Activated CD4-positive, alpha-beta T cell treated with anti-CD3 and anti-CD28 coated beads for 24 hours (primary cell): Measurements from ENCODE around the gene RGS17.
"Not testable (repeated sequence)": the region's sequence is repeated elsewhere in the genome, so short reads cannot be mapped to it uniquely, and the experiment has no call there.

Experiments
- DNase-seq, 2 donors: peaks; one replicate each; pipeline ENCODE4 v3.0.0-alpha.2; 2020; ENCODE audit warnings: low read depth in 2 of 2

Gene RGS17

DNA sequence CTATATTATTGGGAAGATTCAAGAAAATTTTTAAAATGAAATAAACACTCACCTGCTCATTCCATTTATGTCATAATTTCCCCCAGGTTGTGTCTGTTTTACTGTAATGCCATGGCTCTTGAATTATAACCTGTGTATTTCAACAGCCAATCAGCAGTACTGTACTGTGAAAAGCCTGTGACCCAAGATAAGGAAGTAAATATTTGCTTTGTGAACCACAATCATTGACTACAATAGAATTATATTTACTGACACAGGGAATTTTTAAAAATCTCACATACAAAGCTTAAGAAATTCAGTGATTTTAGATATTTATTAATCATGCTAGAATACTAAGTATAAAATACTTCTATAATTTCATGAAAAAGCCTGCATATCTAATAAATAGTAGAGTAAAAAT lies 6.0 kb downstream of the RGS17 start:
- no peak for DNase-seq

DNA sequence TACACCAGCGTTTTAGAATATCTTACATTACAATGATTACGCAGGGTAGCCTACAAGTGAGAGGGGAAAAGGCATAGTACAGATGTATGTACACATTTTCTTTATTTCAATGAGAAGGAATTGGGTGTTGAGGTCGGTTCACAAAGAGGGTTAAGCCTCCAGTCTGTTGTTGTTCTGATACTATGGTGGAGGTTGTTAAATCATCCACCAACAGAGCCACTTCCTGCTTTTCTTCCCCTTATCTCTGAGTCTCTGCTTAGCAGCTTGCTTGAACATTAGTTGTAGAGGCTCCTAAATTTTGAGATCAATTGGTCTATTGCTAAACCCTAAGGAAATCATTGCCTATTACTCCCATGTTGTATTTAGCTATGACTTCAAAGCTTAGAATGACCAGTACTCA lies 7.3 kb downstream of the RGS17 start:
- DNase-seq: no peak

DNA sequence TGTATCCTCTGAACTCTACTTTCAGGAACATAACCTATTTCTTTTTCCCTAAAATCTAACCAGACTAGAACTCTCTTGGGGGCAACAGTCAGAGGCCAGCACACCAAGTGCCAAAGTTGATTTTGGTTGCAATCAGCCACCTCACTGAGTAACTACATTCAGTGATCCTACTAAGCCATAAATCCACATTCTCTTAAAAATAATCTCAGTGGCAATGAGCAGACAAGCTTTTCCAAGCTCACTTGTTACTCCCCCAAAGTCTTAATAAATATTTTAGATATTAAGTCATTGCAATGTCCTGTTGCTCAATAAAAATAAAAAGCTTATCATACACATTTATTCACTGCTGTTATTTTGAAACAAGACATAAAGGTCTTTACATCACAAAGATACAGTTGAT lies 9.8 kb downstream of the RGS17 start:
- DNase-seq: no peak

DNA sequence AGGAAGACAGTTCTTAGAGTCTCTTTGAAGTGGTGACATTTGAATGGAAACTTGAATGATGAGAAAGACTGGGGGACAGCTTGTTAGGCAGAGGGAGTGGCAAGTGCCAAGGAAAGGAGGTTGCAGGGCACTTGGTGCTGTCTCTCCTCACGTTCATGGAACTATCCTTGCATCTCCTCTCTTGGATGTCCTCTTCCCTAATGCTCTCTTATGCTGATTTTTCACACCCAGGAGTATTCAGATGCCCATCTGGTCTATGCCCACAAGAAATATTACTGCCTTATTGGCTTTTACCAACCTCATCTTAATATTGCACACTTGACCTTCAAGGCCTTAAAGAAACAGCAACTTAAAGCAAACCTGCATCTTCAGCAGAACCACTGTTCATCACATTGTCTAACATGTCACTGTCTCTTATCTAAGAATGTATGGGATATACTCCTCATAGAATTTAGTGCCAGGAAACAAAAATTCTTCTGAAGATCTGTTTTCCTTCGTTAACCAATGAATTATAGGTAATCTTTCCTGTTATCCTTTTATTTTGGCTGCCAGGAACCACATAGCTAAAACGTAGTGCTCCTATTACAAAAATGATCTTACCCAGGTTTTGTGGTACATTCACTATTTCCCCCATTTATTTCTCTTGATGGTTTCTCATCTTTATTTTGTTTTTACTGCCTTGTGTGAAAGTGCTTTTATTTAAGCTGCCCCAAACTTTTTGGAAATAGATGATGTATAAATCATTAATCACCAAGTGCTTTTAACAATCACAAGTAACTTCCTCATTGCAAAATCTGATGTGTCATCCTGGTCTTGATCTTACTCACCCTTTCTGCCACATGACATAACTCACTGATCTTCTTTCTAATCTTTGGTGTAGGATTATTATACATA lies 12.8 kb downstream of the RGS17 start:
- no peak for DNase-seq

DNA sequence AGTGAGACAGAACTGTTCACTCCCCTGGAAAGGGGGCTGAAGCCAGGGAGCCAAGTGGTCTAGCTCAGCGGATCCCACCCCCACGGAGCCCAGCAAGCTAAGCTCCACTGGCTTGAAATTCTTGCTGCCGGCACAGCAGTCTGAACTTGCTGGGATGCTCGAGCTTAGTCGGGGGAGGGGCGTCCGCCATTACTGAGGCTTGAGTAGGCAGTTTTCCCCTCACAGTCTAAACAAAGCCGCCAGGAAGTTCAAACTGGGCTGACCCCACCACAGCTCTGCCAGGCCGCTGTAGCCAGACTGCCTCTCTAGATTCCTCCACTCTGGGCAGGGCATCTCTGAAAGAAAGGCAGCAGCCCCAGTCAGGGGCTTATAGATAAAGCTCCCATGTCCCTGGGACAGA lies 20.0 kb downstream of the RGS17 start:
- not testable (repeated sequence) for DNase-seq

DNA sequence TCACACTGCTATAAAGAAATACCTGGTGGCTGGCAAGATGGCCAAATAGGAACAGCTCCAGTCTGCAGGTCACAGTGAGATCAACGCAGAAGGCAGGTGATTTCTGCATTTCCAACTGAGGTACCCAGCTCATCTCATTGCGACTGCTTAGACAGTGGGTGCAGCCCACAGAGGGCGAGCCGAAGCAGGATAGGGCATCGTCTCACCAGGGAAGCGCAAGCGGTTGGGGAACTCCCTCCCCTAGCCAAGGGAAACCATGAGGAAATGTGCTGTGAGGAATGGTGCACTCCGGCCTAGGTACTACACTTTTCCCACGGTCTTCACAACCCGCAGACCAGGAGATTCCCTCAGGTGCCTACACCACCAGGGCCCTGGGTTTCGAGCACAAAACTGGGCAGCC lies 20.5 kb downstream of the RGS17 start:
- not testable (repeated sequence) for DNase-seq

DNA sequence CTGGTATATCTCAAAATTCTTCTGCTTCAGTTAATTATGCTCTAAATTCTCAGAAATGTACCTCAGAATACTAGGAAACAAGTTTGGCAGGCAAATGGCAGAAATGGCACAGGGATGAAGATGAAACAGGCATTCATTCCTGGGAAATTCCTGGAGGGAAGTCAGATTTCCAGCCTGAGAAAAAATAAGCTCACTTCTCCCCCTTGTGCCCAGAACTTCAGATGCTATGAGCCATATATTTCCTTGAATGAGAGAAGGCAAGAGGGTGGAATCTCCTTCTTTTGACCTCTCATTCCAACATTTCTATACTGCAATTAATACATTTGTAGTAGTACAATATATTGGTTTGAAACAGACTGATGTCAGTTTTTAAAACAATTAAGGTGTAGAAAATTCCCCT lies 22.8 kb downstream of the RGS17 start:
- no peak for DNase-seq

DNA sequence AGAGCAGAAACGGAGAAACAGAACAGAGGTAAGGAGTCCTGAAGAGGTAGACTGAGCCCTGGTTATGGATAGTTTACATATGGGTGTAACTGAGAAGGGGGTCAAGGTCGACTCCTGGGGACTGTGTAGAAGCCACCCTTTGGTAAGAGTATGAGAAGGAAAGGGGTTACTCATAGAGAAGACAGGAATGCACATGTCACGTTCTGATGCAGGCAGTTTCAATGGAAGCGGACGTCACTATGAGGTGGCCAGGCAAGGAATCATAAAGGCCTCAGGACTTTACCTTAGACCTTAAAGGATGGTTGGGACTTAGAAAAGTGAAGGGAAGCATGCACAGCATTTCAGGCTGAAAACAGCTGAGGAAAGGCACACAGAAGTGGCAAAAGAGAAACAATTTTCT lies 25.1 kb downstream of the RGS17 start:
- no peak for DNase-seq

DNA sequence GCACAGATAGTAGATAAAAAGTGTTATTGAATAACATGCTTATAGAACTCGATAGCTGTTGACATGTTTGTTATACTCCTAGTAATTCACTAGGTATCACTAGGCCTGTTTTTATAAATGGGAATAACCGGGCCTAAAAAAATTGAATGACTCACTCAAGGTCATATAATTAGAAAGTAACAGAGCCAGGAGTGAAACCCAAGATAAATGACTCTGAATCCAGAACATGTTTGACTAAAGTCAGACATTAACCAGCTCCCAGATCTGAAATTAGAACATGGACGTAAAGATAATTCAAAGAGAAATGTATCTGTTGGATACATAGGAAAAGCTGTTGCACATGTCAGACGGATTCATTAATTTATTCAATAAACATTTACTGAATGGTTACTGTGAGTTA lies 26.9 kb downstream of the RGS17 start:
- DNase-seq: no peak

DNA sequence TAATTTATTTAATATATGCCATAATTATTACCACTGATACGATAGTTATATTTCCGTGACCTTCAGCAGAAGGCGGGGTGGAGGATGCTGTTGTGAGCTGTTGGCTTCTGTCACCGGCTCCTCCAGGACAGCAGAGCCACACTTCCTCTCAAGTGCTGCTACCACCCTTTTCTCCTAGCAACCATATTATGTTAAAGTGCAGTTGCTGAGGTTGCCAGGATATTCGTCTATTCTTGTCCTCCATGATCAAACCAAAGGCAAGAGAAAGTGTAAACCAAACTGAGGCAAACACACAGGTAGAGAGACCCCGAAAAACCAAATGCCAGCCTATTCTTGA lies 27.8 kb downstream of the RGS17 start:
- no peak for DNase-seq

DNA sequence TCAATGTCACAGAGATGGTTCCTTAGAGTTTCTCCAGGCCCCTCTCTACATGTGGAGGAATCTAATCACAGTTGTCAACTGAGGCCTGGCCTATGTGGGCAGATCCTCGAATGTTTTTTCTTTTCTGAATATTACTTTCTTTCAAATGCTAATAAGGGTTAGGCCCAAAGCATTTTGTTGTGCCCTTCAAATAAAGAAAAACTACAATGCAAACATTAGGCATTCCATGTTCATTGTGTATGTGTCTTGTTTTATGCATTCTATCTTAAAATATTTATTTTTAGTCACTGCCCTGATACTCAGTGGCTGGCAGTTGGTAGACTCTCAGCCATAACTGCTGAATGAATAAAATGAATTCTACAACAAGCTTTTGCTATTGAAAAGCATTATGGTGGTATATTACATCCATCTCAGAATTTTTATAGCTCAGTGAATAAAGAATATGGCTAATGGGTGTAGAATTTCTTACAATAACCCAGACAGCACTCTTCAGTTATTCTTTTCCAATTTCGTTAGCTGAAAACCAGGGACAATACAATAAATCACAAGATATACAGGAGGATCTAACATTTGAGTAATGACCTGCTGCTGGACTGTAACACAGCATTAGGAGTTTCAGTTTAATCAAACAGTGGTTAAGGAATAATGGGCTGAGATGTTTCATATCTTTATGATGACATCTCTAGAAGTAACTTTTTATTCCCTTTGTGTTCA lies 28.3 kb downstream of the RGS17 start:
- DNase-seq: no peak

DNA sequence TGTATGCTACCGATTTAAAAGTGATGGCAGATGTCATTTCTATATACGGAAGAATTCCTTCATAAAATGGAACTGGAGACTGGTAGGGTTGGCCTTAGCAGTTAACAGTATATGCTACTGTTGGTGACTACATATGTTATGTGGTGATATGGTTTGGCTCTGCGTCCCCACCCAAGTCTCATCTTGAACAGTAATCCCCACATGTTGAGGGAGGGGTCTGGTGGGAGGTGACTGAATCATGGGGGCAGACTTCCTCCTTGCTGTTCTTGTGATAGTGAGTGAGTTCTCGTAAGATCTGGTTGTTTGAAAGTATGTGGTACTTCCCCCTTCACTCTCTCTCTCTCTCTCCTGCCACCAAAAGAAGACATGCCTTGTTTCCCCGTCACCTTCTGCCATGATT lies 29.6 kb downstream of the RGS17 start:
- DNase-seq: no peak

DNA sequence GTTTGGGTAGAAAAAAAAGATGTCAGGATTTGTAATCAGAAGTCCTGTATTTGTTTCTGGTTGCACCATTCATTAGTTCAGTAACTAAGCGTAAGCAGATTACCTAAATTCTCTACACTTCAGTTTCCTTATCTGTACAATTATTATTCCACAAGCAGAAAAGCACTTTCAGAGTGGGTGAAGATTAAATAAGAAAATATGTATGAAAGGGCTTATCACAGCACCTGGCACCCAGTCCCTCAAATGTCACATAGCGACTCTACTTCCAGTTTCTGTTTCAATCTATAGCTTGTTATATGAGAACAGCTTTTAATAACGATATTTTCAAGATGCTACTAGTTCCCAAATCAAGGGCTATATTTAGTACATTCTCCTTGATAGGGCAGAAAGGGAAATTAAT lies 31.4 kb downstream of the RGS17 start:
- no peak for DNase-seq

DNA sequence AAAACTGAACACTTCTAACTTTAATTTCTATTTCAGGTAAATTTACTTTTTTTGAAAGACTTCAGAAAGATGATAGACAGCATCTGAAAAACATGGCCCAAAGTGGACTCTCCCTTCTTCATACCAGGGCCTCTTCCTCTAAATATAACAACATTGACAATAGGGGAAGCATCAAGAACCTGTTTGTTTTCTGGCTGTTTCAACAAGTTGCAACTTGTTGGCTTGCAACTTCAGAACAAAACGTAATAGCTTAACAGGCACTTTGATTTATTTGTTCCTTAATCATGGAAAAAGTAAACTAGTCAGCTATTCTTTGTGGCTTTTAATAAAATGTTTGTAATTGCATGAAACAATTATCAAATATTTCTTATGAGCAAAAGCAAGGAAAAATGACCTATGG lies 34.3 kb downstream of the RGS17 start:
- no peak for DNase-seq

DNA sequence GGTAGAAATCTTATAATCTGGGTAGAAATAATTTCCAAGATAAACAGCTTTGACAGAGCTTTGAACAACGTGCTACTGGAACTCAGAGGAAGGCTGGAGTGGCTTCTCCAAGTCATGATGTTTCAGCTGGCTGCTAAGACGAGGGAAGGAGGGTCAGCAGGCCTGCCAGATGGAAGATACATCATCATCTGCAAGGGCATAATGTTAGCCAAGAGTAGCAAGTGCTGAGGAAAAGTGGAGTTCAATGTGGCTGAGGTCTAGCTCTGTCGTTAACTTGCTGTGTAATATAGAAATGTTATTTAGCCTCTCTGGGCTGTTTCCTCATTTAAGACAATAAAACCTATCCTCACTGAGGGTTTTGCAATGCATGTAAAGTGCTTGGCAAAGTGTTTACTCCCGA lies 35.1 kb downstream of the RGS17 start:
- no peak for DNase-seq

DNA sequence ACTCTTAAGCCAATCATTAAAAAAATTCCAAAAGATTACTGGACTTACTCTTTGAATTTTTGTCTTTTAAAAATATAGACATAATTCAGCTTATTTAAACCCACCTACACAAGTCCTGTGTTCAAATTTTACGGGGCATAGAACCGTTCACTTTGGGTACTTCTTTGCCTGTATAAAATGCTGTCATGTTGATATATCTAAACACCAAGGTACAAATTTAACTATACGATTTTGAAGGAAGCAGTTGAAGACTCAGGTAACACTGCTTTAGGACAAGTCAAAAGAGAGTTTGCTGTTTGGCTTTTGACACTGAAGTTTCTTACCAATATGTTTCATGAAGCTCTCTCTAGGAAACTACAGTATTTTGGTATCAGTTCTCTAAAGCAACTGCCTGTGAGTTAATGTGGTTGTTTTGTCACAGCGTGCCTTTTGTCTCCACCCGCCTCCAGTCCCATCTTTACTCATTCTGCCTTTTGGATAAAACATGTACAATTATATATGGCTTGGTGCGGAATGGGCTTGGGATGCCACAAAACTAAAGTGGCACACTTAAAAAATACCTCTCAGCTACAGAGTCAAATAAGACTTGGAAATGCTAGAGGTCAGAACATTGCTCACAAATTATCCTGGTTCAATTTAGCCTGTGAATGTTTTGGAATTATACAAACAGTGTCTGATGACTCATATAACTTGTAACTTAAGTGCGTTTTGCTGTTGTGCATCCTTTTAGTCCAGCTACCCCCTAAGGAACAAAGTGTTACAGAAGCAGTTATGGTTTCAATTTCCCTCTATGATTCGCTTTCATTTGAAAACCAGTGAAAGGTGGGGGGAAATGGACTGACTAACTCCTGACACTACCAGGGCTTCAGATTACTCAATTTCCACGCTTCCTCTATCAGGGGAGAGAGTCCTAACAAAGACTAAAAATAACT lies 38.7 kb downstream of the RGS17 start:
- DNase-seq: no peak

DNA sequence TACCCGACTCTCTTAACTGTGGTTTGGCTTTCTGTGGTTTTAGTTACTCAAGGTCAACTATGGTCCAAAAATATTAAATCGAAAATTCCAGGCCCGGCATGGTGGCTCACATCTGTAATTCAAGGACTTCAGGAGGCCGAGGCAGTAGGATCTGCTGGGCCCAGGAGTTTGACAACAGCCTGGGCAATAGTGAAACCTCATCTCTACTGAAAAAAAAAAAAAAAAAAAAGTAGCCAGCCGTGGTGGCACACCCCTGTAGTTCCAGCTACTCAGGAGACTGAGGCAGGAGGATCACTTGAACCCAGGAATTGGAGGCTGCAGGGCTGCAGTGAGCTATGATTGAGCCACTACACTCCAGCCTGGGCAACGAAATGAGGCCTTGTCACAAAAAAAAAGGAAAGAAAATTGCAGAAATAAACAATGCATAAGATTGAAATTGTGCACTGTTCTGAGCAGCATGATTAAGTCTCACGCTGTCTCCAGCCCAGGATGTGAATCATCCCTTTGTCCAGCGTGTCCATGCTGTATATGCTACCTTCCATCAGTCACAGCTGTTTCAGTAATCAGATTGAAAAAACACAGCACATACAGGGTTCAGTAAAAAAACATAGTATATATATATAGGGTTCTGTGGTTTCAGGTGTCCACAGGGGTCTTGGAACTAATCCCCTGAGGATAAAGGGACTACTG lies 40.7 kb downstream of the RGS17 start:
- DNase-seq: no peak

DNA sequence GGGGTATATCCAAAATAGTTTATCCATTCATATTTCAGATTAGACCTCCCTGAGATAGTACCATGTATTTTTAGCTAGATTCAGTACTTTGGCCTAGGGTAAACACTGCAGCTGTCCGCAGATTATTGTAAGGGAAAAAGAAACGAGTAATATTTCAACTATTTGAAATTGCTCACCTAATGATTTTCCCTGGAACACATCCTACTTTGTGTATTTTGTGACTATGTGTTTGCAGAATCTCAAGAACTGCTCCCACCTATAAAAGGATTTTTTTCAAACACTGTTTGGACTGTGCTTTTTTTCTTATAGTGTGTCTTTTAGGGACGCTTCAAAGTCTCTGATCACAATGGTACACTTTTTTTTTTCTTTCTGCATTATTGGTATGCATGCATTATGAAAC lies 42.3 kb downstream of the RGS17 start:
- no peak for DNase-seq

DNA sequence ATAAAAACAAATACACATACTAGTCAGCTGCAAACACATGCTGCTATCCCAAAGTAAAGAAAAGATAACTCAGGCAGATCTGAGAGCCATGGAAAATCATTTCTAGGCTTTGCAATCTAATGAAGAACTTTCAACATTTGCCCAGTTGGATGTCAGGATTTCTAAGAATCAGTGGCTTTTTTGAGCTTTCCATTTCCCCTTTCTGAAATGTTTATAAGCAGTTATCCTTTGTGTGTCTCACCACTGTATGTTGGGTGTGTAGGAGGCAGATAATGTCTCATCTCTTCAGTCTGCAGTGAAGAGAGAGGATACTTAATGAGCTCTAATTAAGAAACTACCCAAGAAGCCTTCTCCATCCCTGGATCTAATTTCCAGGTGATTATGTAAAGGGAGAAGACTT lies 43.6 kb downstream of the RGS17 start:
- DNase-seq: no peak

DNA sequence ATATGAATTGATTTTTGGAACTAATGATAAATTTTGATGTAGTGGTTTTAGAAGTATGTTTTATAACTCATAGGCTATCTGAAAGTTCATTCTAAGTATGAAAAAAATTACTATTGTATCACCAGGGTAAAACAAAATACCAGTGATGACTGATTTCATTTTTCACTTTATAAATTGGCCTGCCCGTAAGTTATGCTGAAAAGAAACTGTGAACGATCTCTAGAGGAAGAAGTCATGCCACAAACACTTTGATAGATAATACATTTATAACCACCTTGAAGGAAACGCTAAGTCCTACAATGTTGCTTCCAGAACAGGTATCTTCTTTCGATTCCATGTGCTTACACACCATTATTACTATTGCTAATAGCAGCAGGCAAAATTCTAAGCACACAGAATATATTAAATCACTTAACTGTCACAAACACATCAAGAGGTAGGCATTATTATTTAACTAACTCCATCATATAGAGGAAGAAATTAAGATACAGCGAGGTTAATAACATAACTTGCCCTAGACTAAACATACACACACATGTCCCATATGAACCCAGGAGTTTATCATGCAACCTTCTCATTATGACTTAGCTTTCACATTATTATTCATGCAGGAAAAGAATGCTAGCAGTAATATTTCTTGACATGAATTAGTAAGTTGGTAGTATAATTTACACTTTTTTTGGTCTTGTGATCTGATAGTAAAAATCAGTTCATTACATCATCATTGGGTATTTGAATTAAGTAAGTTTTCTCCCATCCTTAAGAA lies 44.7 kb downstream of the RGS17 start:
- no peak for DNase-seq

DNA sequence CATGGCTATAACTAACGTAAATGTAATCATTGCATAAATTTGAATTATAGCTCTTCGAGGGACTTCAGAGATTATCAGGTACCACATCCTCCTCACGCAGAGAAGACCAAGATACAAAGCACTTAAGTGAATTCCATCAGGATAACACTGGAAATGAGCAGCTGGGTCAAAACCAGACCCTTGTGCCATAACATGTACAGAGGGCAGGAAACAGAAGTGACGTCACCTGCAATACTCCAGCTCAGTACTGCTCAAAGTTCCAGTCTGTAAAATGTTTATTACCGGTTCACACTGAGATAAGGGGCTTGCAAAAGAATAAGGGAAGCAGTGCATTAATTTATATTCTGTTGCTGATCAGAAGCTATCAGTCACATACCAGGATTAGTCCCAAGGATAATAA lies 45.8 kb downstream of the RGS17 start:
- DNase-seq: no peak
